HCT116 (cell line): ENCODE measurements around the gene PIP4K2C. TPM values are rescaled to one million over a fixed set of nuclear protein-coding genes. Genes with fewer than 3 reads are reported as not detected.

ENCODE experiments used
- ATAC-seq: fragments of 200-7000 bp; cut with Tn5 transposase; 2 replicates; pipeline ENCODE4 v1.9.1; 2020; ENCODE audit warnings: mild to moderate bottlenecking, moderate library complexity
- BruUV-seq: library from RNA; stranded (reverse); fragments of 400-500 nt; replicated peaks from 2 replicates; lab custom pipeline; 2021; lab: Mats Ljungman, UMichigan
- CTCF ChIA-PET: fragments of 300-600 bp; sonication (Branson Sonifier 250); formaldehyde crosslinking; loops from one replicate; lab custom pipeline; 2021; ENCODE audit warnings: antibody characterized with exemption; lab: Charles Lee
- POLR2A ChIA-PET: fragments of 300-600, 350-600 bp; sonication (Branson Sonifier 250); formaldehyde crosslinking; loops from one replicate; lab custom pipeline; 2021; ENCODE audit warnings: antibody characterized with exemption; lab: Charles Lee
- RAD21 ChIA-PET, 2 experiments: fragments of 300-600 bp; sonication (Branson Sonifier 250); formaldehyde crosslinking; loops; one replicate each; lab custom pipeline; 2023; ENCODE audit warnings: low total read pairs in 2 of 2; ENCODE audit not compliant: uncharacterized antibody in 2 of 2, unreplicated experiment in 2 of 2, low non-redundant PET in 1 of 2; lab: Charles Lee
- DNase-seq: peaks from one replicate; pipeline ENCODE4 v3.0.0-alpha.2; 2010; ENCODE audit warnings: low read depth, low spot score
- H2AFZ ChIP-seq: fragments of 200-600 bp; shearing (Covaris generic), sonication (generic); 2 replicates; pipeline ENCODE4 v1.6.1; 2017; ENCODE audit warnings: low read depth, mixed run types, mixed read lengths, antibody characterized with exemption, low read length; ENCODE audit not compliant: poor library complexity, severe bottlenecking
- H3K27ac ChIP-seq: 2 replicates; pipeline ENCODE4 v1.5.1; 2012; ENCODE audit warnings: low read depth, low read length
- H3K27me3 ChIP-seq: fragments of 200-600 bp; sonication (generic); 2 replicates; pipeline ENCODE4 v1.6.1; 2016; ENCODE audit warnings: mixed run types, low read length, mixed read lengths; ENCODE audit not compliant: insufficient read depth
- H3K36me3 ChIP-seq, 2 experiments: fragments of 200-500 bp in 1 of 2; fragments of 200-600 bp in 1 of 2; sonication (Bioruptor generic) in 1 of 2; sonication (generic) in 1 of 2; 2 replicates each; pipeline versions ENCODE4 v1.5.1 to v1.6.1; 2014 to 2016; ENCODE audit warnings: low read length in 2 of 2, inconsistent platforms in 1 of 2, mixed read lengths in 1 of 2, mixed run types in 1 of 2; ENCODE audit not compliant: insufficient read depth in 2 of 2, control insufficient read depth in 1 of 2
- H3K4me1 ChIP-seq, 2 experiments: fragments of 200-600 bp in 1 of 2; sonication (generic) in 1 of 2; 2 replicates each; pipeline versions ENCODE4 v1.5.1 to v1.6.1; 2012 to 2017; ENCODE audit warnings: low read length in 2 of 2, inconsistent platforms in 1 of 2, mild to moderate bottlenecking in 1 of 2, mixed read lengths in 1 of 2, mixed run types in 1 of 2, moderate library complexity in 1 of 2; ENCODE audit not compliant: insufficient read depth in 2 of 2, control insufficient read depth in 1 of 2
- H3K4me2 ChIP-seq: fragments of 200-600 bp; sonication (generic); 2 replicates; pipeline ENCODE4 v1.6.1; 2017; ENCODE audit warnings: mixed run types, low read length, mixed read lengths
- H3K4me3 ChIP-seq, 2 experiments: fragments of 200-600 bp in 1 of 2; sonication (generic) in 1 of 2; replicated peaks in 1 of 2; 2 replicates each; pipeline ENCODE4 v1.5.1; 2011 to 2016; ENCODE audit warnings: low read length in 2 of 2, control low read depth in 1 of 2, low read depth in 1 of 2, mild to moderate bottlenecking in 1 of 2, mixed read lengths in 1 of 2, mixed run types in 1 of 2
- H3K79me2 ChIP-seq: fragments of 200-600 bp; sonication (generic); 2 replicates; pipeline ENCODE4 v1.6.1; 2017; ENCODE audit warnings: mild to moderate bottlenecking, mixed run types, low read length, moderate library complexity, mixed read lengths; ENCODE audit not compliant: insufficient read depth
- H3K9ac ChIP-seq: fragments of 200-600 bp; sonication (generic); 2 replicates; pipeline ENCODE4 v1.6.1; 2016; ENCODE audit warnings: low read length, mixed read lengths
- H3K9me2 ChIP-seq: fragments of 200-600 bp; sonication (generic), shearing (Covaris generic); 2 replicates; pipeline ENCODE4 v1.6.1; 2017; ENCODE audit warnings: mixed run types, mild to moderate bottlenecking, moderate library complexity; ENCODE audit not compliant: insufficient read depth
- H3K9me3 ChIP-seq, 2 experiments: fragments of 200-500 bp in 1 of 2; fragments of 200-600 bp in 1 of 2; sonication (Bioruptor generic) in 1 of 2; sonication (generic) in 1 of 2; 2 replicates each; pipeline ENCODE4 v1.6.1; 2014 to 2017; ENCODE audit warnings: low read length in 2 of 2, mixed read lengths in 2 of 2, inconsistent platforms in 1 of 2, low read depth in 1 of 2, mild to moderate bottlenecking in 1 of 2, mixed run types in 1 of 2, moderate library complexity in 1 of 2; ENCODE audit not compliant: control insufficient read depth in 1 of 2, insufficient read depth in 1 of 2
- H4K20me1 ChIP-seq: fragments of 200-600 bp; sonication (generic), shearing (Covaris generic); 2 replicates; pipeline ENCODE4 v1.6.1; 2017; ENCODE audit warnings: mixed run types, mild to moderate bottlenecking, moderate library complexity; ENCODE audit not compliant: insufficient read depth
- EGR1 ChIP-seq: IDR thresholded peaks from 2 replicates; pipeline ENCODE4 v1.6.1; 2012; ENCODE audit warnings: low read depth
- ELF1 ChIP-seq: IDR thresholded peaks from 2 replicates; pipeline ENCODE4 v1.6.1; 2012; ENCODE audit warnings: low read depth, borderline replicate concordance
- FOSL1 ChIP-seq: IDR thresholded peaks from 2 replicates; pipeline ENCODE4 v1.6.1; 2012; ENCODE audit warnings: low read depth
- POLR2AphosphoS5 ChIP-seq: IDR thresholded peaks from 2 replicates; pipeline ENCODE4 v1.6.1; 2011; ENCODE audit warnings: mild to moderate bottlenecking, low read depth, low read length, moderate library complexity
- RAD21 ChIP-seq: IDR thresholded peaks from 2 replicates; pipeline ENCODE4 v1.6.1; 2012; ENCODE audit warnings: low read depth, mild to moderate bottlenecking
- REST ChIP-seq: IDR thresholded peaks from 2 replicates; pipeline ENCODE4 v1.6.1; 2012; ENCODE audit warnings: low read depth
- SIN3A ChIP-seq: IDR thresholded peaks from 2 replicates; pipeline ENCODE4 v1.6.1; 2012; ENCODE audit warnings: low read depth
- SRF ChIP-seq: IDR thresholded peaks from 2 replicates; pipeline ENCODE4 v1.6.1; 2012; ENCODE audit warnings: low read depth
- TCF7L2 ChIP-seq: IDR thresholded peaks from 2 replicates; pipeline ENCODE4 v1.7.0; 2011; ENCODE audit warnings: borderline replicate concordance, inconsistent platforms; ENCODE audit not compliant: insufficient read depth, insufficient read length; ENCODE audit errors: extremely low read depth
- YY1 ChIP-seq: IDR thresholded peaks from 2 replicates; pipeline ENCODE4 v1.6.1; 2011; ENCODE audit warnings: low read length, low read depth, moderate library complexity, mild to moderate bottlenecking; ENCODE audit not compliant: insufficient replicate concordance; ENCODE audit errors: extremely low read depth
- ZFX ChIP-seq: fragments of 450-650 bp; IDR thresholded peaks from 2 replicates; pipeline ENCODE4 v1.6.1; 2017
- ZNF274 ChIP-seq: fragments of 200-500 bp; sonication (Bioruptor generic); IDR thresholded peaks from 2 replicates; pipeline ENCODE4 v1.6.1; 2014; ENCODE audit warnings: mild to moderate bottlenecking, low read depth, low read length, inconsistent platforms
- intact Hi-C: fragments of 100-400 bp; cut with micrococcal nuclease; formaldehyde crosslinking; loops from 2 replicates; pipeline ENCODE4 v1.10.0; 2022
- total RNA-seq: library from RNA; stranded (reverse); gene quantifications from one replicate; pipeline ENCODE4 v1.2.1, GENCODE V29; 2021; ENCODE audit not compliant: unreplicated experiment

PIP4K2C gene
- total RNA-seq, 1 experiment from 2014 or later = 38.4 TPM

DNA sequence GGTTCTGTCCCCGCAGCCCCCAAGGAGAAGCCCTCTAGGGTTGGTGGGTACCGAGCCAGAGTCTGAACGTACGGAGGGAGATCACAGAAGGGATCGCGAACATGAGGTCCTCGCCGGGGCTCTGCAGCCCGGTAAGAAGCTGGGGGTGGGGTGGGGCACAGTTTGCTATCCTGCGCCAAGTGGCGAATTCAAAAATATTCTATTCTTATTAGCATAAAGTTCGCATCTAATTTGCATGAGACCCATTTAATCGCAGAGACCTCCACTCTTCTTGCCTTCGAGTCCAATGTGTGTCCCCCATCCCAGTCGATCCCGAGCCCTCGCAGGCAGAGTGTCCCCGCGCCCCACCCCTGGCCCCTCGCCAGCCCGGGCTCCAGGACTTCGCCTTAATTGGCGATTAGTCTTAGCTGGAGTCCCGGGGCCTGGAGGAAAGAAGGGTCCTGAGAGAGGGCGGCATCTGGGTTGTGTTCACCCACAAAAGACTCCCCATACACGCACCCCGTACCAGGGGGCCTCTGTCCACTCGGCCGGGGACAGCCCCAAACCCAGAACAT is 19.6 kb downstream of the PIP4K2C start (continued):
- TF ChIP-seq REST (no peak), SIN3A (no peak), RAD21 (no peak), TCF7L2 (no peak), EGR1 (no peak), POLR2AphosphoS5 (no peak), YY1 (no peak), ZNF274 (no peak)
- TF ChIP-seq, all 23 proteins: peak for 0

GRCh38 chr12:57611108-57611826 is 20.3 kb downstream of the PIP4K2C start, which contains the start of gene ARHGEF25:
TSS of gene ARHGEF25 (plus strand) at chr12:57611435. CDS start at chr12:57611895, 460 bp downstream.
- H3K4me2 ChIP-seq = peak within 1 kb of the TSS; percentile 64
- no TSS peak for BruUV-seq
- POLR2A ChIA-PET = no interaction called here
- RAD21 ChIA-PET = no interaction called here
- ATAC-seq (peak; percentile 84), DNase-seq (no peak)
- H3K4me1 ChIP-seq = peaks cover 0 to 9% of the 10 kb centered on the region in 2 experiments; a peak in 1 of 4 replicates
- H3K9ac ChIP-seq = peak within 1 kb of the TSS; percentile 47
- no peaks in the 10 kb centered on the region for H3K36me3 ChIP-seq
- H3K79me2 ChIP-seq = no peaks in the 10 kb centered on the region
- no peaks in the 10 kb centered on the region for H4K20me1 ChIP-seq
- intact Hi-C loops = no loop called here
- TF ChIP-seq YY1 = no peak
- TF ChIP-seq FOSL1 = no peak
- peak; percentile 59 for TF ChIP-seq POLR2AphosphoS5
- no peak for TF ChIP-seq TCF7L2
- peak; percentile 52; the same call in 1 of the 2 replicates for TF ChIP-seq ZFX
- TF ChIP-seq ELF1 = no peak
- TF ChIP-seq SRF = no peak
- no peak within 1 kb of the TSS for H2AFZ ChIP-seq
- no peak within 1 kb of the TSS for H3K27ac ChIP-seq
- CTCF ChIA-PET = interaction anchor here (2.0 kb wide), 1 partner anchor 28 kb away, joined by 7 read pairs; no protein-coding TSS in a partner anchor
- peak within 1 kb of the TSS; percentile 45 to 53 for H3K4me3 ChIP-seq
- H3K27me3 ChIP-seq = no peaks in the 10 kb centered on the region
- H3K9me3 ChIP-seq = no peaks in the 10 kb centered on the region
- no peaks in the 10 kb centered on the region for H3K9me2 ChIP-seq
